Left renal cortex interstitium (tissue), 4 donors: ENCODE results near the gene RTP3. TPM values are rescaled to one million over a fixed set of nuclear protein-coding genes. Genes with fewer than 3 reads are reported as not detected.

Experiments used
- DNase-seq, 4 donors: peaks; one replicate each; pipeline ENCODE4 v3.0.0-alpha.2; 2013; ENCODE audit warnings: low read depth in 4 of 4, low spot score in 2 of 4, missing footprints in 1 of 4
- polyA plus RNA-seq, 4 donors: library from polyadenylated mRNA; unstranded; fragments of 120-200 nt; gene quantifications; one replicate each; pipeline ENCODE4 v1.2.1, GENCODE V29; 2013; ENCODE audit not compliant: insufficient read length in 4 of 4

The RTP3 gene
- not detected for polyA plus RNA-seq

DNA sequence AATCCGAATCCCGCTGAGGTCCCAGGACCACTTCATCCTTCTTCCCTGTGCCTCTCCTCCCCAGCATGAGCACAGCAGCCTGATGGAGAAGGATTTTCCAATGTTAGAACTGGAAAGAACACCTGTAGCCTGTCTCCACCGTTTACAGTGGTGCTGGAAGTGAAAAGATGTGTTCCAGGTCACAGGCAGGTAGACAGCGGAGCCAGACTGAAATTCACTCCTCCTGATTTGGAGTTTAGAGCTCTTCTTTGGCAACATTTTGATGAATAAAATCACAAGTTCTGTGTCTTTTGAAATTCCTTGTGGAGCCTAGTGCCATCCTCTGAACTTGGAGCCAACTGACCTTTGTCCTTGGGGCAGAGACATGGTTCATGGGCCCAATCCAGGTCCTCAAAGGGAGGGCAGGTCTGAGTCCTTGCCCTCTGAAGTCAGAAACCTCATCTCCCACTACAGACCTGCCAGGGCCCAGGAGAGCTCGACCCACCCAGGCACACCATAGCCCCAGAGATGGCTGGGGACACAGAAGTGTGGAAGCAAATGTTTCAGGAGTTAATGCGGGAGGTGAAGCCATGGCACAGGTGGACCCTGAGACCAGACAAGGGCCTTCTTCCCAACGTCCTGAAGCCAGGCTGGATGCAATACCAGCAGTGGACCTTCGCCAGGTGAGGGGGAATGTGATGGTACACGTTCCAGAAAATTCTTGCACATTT lies at the start of gene RTP3:
RTP3 (plus strand) TSS at position 421 of the 710 bp plus-strand sequence; CDS start at position 508, 87 bp downstream.
- DNase-seq: no peak

DNA sequence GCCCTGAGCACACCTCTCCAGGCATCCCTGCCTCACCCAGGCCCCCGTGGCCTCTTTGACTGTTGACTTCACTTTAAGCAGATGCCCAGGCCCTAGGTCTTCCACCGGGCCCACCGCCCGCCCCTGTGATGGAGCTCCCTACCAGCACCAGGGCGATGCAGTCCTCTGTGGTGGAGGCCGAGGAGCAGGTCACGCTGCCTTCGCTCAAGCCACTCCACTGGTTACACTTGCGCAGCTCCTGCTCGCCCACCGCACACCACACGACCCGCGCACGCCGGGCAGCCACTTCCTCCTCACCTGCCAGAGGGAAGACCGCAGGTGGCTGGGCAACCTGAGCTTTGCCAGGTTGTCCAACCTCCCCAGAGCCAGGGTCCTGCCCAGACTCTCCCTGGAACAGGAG lies 49.1 kb upstream of the RTP3 start:
- DNase-seq: no peak

DNA sequence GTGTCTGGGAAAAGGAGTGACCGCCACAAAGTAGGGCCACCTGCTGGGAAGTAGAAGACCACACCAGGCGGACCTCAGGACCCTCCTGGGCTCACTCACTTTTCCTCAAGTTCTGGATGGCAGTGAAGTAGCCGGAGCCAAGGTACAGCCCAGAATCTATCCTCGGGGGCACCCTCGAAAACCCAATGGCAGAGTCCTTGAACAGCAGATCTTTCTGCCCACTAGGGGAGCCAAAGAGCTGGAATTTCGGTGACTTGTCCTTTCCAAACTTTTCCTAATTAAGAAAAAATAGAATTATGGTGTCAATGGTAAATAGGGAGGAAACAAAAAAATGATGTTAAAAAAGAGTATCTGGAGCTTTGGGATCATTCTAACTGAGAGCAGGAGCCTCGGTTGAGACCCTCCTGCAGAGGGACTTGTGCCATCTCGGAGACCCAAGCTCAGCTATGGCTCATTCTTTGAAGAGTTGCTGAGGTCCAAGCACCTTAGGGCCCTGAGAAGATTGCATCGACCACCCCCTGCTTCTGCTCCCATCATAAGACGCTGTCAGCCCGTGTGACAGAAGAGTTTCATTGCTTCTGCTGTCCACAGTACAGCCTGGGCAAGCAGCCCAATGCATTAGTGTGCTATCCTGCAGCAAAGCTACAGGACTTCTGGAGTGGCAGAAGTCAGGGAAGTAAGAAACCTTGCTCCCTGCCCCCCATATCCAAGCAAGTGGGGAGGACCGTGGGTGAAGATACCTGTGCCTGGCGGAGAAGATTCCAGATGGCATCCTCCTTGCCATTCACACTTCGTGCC lies 47.8 kb upstream of the RTP3 start:
- DNase-seq: no peak

DNA sequence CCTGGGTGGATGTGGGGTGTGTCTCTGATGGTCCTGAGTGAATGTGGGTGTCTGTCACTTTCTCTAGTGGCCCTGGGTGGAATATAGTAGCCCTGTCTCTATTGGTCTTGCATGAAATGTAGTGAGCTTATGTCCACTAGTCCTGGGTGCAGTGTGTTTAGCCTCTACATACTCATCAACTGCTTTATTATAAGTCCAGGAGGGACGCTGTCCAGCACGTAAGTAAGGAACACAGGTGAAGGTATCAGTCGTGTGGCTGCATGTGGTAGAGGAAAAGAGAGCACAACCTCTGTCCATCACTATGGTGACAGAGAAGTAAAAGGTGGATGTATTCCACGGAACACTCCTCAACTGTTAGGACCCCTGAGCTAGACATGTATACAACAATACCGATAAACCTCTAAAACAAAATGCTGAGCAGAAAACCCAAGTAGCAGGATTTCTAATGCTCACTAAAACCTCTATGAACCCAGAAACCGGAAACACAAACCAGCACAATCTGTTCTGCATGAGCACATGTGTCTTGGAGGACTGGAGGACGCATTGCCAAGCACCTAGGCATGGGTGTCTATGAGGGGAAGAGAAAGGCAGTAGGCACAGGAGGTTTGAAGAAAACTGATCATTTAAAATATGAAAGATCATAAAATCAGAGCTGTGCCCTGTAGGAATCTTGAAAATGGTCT lies 44.1 kb upstream of the RTP3 start:
- DNase-seq: no peak

DNA sequence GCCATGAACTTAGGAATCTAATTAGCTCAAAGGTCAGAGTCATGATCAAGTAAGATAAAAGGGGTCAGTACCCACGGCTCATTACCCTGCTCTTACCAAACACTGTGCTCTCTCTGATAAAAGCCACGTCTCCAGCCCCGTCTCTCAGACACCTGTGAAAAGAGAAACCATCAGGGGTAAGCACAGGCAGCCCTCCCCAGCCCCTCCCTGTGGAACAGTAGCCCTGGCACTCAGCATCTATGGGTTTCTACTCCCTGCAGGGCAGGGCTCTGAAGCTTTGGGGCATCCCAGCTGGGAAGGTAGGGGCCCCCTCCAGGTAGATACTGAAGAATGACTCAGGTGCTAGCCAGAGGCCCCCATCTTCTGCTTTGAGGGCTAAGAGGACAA lies 43.6 kb upstream of the RTP3 start:
- no peak for DNase-seq

DNA sequence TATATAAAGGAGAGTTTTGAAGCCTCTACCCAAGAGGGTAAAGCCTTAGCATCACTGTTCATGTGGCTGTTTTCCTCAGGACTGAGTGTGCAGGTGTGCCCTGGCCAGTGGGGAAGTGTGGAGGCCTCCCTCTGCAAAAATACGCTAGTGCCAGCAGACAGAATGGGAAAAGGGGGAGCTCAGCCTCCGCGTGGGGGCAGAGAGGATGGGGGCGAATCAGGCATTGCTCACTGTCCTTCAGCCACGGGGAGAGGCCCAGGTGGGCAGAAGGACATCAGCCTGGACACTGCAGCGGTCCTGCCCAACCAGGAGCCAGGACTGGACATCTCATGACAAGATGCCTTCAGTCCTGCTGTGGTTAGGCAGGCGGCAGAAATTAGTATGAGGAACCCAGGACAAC lies 43.2 kb upstream of the RTP3 start:
- no peak for DNase-seq

DNA sequence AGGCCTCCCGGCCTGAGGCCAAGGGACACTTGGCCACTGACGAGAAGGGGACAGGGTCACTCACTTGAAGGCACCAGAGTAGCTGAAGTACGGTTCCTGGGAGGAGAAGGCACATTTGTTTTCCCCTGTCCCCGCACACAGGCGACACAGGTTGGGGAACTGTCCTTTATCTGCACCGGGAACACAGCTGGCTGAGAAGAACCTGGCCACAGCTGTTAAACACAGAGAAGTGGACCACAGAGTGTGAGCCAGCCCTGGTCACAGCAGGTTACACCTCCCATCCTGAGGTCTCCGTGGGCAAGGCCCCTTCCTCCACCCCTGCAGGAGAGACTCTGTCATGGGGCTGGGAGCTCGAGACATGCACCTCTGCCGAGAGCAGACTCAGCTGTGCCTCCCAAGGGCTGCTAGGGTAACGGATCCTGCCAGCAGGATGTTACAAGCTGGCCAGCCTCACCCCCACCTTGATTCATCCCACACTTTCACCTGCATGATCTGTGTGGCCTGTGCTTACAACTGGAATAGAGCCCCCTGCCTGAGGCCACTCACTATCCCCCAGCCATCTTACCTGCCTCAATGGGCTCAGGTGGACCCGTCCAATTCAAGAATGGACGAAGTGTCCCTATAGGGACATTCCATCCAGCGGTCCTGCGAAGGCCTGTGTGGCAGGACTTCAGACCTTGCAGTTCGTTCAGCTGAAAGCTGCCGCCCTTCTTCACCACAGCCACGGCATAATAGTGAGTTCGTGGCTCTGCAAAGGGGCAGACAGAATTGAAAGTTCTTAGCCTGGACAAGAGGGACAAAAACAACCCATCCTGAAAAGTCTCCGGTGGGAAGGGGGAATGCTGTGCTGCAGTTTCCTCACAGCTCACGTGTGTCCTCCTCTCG lies 42.3 kb upstream of the RTP3 start:
- no peak for DNase-seq

DNA sequence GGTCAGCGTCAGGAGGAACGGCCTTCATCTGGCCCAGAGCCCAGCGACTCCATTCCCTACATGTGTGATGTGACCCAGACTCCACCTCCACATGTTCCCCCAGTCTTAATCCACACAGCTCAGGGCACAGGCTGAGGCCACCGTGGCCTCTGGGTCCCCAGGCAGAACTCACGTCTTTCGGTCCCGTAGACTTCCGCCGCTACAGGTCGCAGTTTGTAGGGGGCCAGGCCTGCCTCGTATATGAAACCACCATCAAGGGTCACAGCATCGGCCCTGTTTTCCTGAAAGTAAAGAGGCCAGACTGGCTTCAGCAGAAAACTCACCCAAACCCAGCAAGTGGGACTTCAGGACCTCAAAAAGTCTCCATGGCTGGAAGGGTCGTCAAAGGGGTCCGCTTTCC lies 41.7 kb upstream of the RTP3 start:
- DNase-seq: no peak

DNA sequence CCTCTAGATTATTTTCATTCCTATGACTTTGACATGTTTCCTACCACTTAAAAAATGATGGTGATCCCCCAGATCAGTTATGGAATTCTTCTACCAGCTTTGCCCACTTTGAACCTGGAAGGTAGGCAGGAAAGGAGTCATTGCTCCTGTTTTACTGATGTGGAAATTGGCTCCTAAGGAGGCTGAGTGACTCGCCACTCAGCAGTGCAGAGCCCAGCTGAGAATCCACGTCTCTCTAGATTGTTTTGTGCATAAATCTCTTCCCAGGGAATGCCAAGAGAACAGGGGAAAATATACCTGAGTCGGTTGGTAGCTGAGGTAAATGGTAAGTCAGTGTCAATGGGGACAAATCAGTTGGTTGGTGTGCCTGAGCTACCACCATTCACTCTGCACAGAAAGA lies 37.7 kb upstream of the RTP3 start:
- DNase-seq: no peak

DNA sequence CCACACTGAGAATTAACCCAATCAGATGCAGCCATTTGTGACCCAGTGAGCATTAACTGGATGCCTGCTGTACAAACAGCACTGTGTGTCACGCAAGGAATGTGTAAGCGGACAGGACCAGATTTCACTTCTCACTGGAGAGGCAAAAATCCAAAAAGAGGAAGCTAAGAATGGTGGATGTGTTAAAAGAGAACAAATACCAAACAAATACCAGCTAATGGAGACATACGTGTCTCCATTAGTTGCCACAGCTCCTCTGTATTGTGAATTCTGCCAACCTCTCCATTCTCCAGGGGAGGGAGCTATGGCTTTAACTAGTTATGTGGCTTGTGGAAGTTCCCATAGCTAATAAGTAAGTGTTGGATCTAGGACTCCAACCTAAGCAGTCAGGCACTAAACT lies 35.7 kb upstream of the RTP3 start:
- no peak for DNase-seq

DNA sequence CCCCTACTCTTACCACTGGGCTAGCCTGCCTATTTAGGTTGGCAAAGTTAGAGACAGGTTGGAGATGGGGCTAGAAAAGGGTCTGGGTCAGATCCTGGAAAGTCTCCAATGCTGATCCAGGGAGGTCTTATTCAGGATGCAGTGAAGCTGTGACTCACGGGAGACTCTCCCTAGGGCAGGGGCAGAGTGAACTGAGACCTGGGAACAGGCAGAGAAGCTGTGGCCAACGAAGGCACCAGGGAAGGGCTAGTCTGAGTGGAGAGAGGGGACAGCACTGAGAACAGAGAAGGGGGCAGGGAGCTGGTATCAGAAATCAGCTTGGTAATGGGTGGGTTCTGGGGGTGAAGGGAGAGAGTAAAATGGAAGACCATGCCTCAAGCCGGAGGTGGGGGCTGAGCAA lies 35.3 kb upstream of the RTP3 start:
- DNase-seq: no peak

DNA sequence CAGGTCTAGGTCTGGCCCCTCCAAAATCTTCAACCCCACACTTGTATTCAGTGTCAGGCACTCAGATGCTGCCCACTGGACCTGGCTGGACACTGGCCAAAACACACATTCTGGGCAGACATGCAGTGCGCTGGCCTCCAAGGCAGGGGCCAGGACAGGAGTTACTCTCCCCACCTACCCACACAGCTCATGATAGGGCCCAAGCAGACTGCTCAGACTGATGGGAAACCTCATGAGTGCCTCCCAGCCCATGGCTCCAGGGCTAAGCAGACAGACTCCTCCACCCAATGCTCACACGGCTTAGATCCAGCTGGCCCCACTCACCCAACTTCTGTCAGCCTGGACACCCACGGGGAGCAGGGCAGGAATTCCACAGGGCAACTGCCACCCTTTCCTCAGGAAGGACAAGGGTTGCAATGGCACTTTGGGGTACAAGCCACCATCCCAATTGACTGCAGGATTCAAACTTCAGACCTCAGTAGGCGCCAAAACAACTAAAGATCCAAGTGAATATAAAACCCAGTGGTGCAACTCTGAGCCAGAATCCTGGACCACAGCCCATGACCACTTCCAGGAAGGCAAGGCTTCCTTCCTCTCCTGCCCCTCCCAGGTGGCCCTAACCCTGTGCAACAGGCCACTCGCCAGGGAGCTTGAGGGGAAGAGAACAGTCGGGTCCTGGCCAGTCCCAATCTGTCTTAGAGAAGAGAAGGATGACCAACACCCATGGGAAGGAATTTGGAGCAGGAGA lies 34.5 kb upstream of the RTP3 start:
- no peak for DNase-seq

DNA sequence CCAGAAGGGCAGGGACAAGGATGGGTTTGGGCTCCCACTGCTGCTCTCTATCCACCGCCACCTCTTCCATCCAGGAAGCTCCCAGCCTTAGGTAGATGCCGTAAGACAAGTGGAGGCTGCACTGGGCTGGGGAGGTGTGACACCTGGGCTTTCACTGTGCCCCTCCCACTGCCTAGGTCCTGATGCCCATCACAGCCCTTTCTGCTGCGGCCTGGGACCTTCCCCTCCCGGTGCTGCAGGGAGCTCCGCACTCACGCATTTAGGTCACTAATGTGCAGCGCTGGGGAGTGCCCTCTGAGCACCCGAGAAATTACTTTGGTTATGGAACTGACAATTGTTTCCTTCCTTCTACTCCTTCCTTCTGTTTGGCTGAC lies 33.9 kb upstream of the RTP3 start:
- no peak for DNase-seq

DNA sequence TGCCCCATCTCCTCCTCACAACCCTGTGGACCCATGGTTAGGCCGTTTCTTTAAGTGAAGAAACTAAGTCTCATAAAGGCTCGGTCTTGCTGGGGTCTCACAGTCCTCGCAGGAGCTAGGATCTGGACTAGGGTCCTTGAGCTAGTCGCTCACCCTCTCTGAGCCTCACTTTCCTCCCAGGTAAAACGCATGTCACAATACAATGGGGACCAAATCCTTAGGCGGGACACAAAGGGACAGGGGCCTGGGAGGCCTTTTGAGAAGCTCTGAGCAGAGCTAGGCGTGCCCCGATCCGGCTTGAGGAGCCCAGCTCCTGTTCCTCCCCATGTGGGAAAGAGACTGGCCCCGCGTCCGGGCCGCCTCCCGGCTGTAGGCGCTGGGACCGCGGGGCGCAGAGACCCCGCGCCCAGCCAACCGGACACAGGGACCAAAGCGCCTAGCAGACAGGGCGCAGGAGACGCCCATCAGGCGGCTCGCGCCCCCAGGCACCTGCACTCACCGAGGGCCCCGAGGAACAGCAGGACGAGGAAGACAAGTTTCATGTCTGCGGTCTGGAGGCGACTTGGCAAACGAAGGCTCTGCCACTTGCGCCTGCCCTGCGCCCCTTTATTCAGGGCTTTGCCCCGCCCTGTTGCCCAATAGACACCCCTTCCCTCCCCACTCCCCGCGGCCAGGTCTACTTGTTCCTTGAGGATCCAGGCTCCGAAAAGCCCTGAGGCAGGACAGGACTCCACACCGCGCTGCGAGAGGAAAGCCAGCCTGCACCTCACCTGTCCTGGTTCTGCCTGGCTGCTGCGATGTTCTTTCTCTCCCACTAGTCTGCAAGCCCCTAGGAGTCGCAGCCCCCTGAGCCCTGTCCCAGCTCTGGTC lies 33.2 kb upstream of the RTP3 start, which contains the start of gene LTF:
LTF (minus strand) TSS at position 580 of the 870 bp plus-strand sequence; CDS start at position 542, 38 bp downstream.
- DNase-seq: no peak

DNA sequence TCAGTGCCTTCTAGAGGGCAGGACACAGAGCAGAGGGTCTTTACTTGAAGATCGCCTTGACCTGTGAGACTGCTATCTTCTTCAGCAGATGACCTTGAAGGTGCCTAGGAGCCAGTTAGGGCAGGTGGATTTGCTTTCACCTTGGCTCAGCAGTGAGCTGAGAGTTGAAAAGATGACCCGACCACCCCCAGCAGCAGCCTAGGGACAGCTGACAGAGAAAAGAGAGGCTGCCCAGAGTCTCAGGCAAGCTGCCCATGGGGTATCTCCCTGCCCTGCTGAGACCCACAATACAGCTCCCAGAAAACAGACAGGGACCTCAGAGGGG lies 32.6 kb upstream of the RTP3 start:
- DNase-seq: no peak

DNA sequence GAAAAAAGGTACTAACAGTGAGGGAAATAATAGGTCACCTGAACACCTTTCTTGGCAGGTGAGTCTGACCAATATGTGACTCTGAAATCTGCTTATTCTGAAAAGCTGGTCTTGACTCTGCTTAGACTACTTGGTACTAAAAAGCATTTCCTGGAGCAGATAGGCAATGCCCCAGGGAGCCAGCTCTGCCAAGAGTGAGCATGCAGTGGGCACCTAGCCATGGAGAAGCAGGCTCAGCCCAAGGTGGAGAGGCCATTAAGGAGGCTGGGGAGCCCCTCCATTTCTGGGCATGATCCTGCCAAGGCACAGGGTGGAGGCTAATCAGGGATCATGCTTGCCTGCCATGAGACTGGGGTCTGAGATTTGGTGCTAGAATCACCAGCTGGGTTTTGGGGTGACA lies 31.5 kb upstream of the RTP3 start:
- no peak for DNase-seq

DNA sequence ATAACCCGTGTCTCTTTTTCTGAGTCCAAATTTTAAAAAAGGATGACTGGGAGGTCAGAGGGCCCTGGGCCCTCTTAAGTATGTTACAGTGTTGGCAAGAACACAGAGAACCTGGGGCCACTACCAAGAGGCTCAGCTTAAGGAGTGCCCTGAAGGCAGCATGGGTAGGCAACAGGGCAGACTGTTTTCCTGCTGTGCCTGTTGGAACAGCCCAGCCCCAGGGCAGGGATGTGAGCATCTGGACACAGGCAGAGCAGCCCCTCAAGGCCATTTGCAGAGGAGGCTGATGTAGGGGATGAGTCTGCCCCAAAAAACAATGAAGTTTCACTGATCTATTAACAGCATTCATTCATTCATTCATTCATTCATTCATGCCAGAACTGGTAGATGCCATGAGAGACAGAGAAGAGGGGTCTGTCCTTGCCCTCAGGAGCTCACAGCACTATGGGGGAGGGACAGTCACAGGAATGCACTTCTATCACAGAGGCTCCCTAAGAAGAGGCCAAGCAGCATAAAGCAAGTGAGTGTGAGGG lies 30.8 kb upstream of the RTP3 start:
- no peak for DNase-seq

DNA sequence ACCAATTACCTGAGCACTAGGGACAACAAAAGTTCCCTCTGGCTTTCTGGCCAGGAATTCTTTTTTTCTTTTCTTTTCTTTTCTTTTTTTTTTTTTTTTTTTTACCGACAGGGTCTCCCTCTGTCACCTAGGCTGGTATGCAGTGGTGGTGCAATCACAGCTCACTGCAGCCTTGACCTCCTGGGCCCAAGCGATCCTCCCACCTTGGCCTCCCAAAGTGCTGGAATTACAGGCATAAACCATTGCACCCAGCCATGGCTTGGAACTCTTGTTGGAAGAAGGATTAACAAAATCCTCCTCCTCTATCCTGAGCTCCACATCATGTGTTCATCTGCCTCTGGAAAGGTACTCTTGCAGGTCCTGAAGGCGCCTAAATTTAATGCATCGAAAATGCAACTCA lies 30.2 kb upstream of the RTP3 start:
- no peak for DNase-seq
